Germinal center (tissue), 1 donor: ENCODE measurements around the gene HSP90AB1.
A peak's percentile ranks its signal among the peaks of the same experiment; 100 is the strongest.

Experiments
- DNase-seq: peaks from one replicate; pipeline ENCODE4 v3.0.0; 2012; ENCODE audit warnings: mixed read lengths, low spot score

HSP90AB1 gene

DNA sequence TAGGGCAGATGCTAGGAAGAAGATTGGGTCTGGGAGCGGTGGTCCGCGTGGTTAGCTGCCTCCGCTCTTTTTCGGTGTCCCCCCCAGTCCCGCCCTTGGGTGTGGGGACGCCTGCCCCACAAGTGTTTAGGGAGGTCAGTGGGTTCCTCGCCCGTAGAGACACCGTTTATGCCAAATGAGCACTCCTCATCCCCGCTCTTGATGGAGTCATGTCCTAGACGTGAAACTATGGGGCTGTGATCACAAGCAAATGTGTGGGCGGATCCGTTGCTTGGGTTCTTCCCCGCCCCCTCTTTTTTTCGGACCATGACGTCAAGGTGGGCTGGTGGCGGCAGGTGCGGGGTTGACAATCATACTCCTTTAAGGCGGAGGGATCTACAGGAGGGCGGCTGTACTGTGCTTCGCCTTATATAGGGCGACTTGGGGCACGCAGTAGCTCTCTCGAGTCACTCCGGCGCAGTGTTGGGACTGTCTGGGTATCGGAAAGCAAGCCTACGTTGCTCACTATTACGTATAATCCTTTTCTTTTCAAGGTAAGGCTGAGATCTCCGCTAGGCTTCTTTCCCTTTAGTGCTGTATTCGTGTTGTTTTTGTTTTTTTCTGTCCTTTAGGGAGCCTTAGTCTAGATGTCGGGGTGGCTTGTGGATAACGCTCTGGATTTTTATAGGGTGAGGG is at the start of gene HSP90AB1:
TSS of gene HSP90AB1 (plus strand) at position 439 of the 675 bp plus-strand sequence. CDS start 1,529 bp downstream, outside the sequence.
- peak; percentile 95 for DNase-seq

DNA sequence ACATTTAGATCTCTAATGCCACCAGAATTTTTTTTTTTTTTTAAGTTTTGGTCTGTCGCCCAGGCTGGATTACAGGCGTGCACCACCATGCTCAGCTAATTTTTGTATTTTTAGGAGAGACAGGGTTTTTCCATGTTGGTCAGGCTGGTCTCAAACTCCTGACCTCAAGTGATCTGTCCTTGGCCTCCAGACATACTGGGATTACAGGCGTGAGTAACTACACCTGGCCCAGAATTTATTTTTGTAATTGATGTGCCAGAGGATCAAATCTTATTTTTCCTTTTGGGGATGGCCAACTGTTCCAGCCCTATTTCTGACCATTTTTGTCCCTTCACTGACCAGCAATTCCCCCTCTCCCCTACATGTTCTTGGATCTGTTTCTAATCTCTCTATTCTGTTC is 48.2 kb upstream of the HSP90AB1 start:
- no peak for DNase-seq

DNA sequence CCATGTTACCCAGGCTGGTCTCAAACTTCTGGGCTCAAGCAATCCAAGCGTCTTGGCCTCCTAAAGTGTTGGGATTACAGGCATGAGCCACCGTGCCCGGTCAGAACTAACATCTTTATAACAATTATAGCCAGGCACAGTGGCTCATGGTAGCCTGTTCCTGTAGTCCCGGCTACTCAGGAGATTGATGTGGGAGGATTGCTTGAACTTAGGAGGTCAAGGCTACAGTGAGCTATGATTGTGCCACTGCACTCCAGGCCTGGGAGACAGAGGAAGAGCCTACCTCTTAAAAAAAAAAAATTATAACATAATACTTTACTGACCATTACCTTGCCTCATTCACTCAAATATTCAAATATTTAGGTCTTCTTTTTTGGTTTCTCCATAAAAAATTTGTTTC is 47.0 kb upstream of the HSP90AB1 start:
- DNase-seq = no peak

DNA sequence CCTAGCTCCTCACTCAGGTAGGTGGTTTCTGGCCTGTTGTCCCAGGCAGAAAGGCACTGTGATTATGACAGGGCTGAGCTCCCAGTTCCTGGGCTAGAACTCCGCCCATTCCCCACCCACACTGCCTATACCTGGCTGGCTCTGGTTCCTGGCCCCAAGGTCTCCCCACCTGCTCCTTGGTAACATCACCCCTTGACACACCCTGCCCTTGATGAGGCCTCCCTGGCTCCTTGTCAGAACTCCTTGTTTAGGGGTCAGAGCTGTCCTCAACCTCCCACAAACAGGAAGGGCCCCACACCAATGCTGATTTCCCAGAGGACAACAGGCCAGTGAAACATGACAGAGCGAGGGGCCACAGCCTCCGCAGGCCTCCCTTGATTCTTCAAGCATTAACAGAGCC is 45.7 kb upstream of the HSP90AB1 start:
- DNase-seq = no peak

DNA sequence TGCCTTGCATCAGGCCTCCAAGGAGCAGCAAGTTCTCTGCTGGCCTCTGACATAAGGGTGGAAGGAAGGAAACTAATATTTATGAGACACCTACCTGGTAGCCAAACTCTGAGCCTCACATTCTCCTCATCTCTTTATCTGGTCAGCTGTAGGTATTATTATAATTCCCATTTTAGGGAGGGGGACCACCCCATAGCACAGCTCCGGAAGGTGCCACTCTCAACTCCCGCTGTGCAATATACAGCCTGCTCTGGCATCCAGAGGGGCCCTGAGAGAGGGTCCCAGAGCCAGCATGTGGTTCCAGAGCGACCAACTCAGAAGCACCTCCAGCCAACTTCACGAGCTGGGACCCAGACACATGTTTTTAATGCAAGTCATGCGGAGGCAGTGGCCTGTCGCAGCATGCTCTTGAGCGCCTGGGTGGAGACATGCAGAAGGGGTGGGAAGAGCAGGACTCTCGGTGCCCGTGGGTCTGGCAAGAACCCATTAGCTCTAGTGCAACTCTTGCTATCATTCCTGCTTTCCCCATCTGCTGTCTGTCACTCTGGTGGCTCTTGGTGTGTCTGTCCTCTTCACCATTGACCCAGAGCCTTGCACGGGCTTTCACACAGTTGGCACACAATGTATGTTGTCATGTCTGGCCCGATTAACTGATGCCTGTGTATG is 45.1 kb upstream of the HSP90AB1 start:
- DNase-seq = no peak

DNA sequence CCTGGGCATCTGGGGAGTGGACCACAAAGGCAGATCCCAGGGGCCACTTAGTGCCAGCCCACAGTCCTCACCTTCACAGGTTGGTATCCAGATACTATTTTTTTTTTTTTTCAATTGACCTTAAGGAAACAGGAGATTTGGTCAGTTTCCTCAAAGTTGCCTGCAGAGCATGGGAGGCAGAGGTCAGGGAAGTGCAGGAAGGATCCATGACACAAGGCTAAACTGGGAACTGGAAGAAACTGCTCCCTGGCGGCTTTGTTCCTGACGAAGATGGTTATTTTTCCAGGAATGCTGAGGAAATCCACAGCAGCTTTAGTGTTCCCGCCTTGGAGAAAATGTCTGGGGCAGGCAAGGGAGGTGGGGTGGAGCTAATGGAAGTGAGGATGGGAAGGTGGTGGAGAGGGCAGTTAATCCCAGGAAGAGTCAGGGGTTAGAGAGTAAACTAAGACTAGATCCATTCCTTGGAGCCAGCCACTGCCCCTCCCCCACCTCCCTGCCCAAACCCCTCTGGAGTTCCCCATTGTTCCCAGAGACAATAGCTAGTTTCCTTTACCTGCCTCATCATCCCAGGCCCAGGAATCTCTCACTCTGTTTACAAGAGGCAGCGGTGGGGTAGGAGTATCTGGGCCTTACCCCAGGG is 44.4 kb upstream of the HSP90AB1 start:
- DNase-seq = no peak

DNA sequence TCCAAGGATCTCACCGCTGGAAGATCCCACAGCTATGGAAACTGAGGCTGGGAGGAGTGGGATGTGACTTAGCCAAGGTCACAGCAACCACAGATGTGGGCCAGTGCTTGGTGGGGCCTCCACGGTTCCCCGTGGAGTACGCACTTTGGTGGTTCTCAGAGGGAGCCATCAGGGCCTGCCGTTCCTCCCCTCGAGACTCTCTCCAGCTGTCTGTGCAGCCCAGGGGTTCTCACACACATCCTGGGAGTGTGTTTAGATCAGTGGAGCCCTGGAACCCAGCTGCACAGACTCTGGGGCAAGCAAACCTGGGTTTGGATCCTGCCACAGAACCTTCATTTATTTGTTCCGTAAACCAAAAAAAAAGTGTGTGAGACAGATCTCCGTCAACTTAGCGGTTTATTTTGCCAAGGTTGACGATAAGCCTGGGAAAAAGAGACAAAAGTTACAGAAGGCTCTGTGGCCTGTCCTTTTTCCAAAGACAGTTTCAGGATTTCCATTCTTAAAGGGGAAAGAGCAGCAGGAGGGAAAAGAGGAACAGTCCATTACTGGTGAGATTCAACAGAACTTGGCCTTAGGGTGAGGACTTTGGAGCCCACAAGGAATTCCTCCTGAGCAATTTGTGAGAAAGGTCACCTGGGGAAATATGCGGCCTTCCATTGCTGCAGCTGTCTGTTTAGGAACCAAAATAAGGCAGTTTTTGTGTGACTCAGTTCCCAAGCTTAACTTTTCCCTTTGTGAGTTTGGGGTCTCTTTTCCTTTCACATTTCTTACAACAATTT is 43.7 kb upstream of the HSP90AB1 start:
- no peak for DNase-seq

DNA sequence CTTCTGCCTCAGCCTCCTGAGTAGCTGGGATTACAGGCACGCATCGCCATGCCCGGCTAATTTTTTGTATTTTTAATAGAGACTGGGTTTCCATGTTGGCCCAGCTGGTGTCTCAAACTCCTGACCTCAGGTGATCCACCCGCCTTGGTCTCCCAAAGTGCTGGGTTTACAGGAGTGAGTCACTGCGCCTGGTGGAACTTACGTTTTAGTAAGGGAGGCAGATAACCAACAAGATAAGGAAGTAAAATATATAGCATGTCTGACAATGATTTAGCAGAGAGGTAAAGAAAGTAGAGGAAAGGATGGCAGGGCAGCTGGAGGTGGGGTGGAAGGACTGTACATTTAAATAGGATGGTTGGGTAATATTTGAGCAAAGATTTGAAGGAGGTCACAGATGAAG is 42.9 kb upstream of the HSP90AB1 start:
- no peak for DNase-seq

DNA sequence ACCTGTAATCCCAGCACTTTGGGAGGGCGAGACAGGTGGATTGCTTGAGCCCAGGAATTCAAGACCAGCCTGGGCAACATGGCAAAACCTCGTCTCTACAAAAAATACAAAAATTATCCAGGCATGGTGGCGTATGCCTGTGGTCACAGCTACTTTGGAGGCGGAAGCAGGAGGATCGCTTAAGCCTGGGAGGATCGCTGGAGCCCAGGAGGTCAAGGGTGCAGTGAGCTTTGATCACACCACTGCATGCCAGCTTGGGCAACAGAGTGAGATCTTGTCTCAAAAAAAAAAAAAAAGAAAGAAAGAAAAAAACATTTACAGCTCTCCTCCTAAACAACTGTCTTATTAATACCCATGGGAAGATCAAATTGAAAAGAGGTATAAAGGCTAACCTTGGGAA is 38.9 kb upstream of the HSP90AB1 start:
- no peak for DNase-seq

DNA sequence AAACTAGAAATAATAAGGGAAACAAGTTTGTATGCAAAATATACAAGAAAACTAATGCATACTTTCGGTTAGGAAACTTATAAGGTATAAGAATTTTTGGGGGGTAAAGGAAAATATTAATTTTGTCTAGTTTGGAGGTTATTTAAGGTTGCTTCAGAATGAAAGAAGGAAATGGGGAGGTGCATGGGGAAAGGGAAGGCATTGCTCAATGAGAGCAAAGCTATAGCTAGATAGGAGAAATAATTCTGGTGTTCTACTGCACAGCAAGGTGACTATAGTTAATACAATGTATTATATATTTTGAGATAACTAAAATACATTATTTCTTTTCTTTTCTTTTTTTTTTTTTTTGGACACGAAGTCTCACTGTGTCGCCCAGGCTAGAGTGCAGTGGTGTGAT is 35.6 kb upstream of the HSP90AB1 start:
- no peak for DNase-seq

DNA sequence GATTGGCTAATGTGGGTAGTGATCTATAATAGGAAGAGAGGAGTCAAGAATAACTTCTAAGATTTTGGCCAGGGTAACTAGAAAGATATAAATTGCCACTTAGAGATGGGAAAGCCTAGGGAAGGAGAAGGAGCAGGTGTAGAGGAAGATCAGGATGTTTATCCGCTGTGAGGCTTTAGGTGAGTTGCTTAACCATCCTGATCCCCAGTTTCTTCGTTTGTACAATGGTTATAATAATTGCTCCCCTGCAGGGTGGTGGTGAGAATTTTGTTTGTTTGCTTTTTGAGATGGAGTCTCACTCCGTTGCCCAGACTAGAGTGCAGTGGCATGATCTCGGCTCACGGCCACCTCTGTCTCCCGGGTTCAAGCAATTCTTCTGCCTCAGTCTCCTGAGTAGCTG is 32.6 kb upstream of the HSP90AB1 start:
- DNase-seq = no peak

DNA sequence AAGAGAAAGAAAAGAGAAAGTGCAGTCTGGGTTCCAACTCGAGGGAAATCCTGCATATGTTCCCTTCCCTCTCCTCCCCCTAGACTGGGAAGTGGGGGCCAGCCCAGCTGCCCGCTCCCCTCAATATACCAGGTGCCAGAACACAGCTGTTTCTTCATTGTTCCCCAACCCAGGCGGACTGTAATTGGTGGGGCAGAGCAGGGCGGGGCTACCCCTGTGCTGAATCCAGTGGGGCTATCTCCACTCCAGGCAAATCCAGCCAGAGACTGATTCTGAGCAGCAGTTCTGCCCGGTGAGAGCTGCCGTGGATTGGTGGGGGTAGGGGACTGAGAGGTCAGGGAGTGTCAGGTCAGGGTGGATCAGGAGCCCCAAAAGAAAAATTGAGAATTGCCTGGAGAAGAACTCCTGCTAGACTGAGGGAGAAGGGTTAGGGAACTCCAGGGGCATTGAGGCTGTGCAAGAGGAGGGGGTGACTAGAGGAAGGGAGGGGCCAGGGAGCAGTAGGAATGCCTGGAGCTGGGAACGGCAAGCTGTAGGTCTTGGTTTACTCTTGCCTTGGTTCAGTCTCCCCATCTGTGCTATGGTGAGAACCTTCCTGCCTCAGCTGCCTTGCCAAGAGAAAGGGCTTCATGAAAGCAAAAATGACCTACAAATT is 30.1 kb upstream of the HSP90AB1 start, which contains the start of gene MYMX:
TSS of gene MYMX (plus strand) at position 250 of the 655 bp plus-strand sequence. CDS start 546 bp downstream, outside the sequence.
- DNase-seq = no peak

DNA sequence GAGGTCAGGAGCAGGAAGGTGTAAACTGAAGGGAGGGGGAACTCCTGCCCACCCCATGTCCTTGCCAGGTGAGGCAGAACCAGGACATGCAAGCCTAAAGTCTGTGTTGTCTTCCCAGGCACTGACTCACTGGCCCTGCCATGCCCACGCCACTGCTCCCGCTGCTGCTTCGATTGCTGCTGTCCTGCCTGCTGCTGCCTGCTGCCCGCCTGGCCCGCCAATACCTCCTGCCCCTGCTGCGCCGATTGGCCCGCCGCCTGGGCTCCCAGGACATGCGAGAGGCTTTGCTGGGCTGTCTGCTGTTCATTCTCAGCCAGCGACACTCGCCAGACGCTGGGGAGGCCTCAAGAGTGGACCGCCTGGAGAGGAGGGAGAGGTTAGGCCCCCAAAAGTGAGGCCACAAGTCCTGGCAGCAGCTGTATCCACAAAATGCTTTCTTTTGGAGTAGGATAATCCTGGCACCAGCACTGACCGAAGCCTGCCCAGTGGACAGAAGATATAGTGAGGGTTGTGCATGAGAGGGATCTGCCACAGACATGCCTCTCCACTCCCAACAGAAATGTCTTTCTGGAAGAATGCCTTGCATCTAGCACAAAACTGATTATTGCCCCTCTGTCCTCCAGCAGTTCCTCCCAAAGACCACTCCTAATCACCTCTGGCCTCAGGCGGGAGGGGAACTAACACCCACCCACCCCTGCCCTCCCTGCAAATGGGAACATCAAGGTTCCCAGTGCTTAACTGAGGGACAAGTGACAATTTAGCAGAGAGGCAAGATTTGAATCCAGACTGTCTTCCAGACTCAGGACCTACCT is 29.4 kb upstream of the HSP90AB1 start:
- no peak for DNase-seq

DNA sequence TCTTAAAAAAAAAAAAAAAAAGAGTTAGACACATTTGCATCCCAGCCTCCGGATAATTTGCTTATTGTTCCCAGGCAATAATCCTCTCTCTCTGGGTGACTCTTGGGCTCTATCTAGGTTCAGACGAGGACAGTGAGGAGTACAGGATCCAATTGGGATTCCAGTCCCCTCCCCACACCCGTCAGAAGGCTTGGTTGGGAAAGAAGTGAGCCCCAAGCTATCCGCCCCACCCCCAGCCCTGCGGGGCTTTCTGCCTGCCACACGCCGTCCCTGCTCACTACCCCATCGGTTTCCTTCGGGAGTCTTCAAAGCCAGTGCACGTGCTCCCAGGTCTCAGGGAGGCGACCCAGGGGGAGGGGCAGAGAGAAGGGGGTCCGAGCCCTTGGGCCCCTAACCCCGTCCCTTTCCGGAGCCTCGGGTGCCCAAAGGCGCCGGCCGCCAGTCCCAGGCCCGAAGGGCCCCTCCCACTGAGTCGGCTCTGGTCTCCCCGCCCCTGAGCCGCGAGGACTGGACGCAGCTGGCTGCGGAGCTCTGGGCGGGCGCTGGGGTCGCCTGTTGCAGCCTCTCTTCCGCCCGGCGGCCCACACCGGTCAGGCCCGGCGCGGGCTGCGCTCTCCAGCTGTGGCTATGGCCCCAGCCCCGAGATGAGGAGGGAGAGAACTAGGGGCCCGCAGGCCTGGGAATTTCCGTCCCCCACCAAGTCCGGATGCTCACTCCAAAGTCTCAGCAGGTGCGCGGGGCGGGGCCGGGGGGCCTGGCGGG is 27.7 kb upstream of the HSP90AB1 start:
- DNase-seq = peak; percentile 55

DNA sequence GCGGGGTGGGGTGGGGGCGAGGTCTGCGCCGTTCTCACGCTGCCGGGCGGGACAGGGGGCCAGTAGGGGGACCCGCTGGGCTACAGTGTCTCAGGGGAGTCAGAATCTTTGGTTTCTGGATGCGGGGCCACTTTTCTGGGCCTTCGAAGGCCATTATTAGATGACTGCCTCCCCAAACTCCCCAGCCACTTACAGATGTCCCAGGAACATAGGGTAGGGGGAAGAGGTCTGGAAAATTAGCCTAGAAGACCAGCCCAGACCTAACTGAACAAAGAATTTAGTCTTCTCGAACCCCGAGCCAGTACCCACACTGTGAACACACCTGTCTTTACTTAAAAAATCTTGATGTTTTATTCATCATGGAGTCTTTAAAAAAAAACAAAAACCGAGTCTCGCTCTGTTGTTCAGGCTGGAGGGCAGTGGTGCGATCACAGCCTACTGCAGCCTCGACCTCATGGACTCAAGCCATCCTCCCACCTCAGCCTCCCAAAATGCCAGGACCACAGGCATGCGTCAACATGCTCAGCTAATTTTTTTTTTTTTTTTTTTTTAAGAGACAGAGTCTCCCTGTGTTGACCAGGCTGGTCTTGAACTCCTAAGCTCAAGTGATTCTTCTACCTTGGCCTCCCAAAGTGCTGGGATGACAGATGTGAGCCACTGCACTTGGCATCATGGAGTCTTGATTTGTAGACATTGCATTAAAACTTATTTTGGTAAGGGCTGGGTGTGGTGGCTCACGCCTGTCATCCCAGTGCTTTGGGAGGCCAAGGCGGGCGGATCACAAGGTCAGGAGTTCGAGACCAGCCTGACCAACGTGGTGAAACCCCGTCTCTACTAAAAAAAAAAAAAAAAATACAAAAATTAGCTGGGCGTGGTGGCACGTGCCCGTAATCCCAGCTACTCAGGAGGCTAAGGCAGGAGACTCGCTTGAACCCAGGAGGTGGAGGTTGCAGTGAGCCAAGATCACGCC is 26.8 kb upstream of the HSP90AB1 start:
- no peak for DNase-seq

DNA sequence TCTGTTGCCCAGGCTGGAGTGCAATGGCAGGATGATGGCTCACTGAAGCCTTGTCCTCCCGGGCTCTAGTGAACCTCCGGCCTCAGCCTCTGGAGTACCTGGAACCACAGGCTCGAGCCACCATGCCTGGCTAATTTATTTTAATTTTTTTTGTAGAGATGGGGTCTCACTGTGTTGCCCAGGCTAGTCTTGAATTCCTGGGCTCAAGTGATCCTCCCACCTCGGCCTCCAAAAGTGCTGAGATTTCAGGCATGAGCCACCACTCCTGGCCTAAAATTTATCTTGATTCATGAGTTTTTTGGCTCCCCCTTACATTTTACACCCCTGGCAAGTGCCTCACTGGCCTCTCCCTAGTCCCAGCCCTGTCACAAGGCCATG is 26.0 kb upstream of the HSP90AB1 start:
- DNase-seq = no peak

DNA sequence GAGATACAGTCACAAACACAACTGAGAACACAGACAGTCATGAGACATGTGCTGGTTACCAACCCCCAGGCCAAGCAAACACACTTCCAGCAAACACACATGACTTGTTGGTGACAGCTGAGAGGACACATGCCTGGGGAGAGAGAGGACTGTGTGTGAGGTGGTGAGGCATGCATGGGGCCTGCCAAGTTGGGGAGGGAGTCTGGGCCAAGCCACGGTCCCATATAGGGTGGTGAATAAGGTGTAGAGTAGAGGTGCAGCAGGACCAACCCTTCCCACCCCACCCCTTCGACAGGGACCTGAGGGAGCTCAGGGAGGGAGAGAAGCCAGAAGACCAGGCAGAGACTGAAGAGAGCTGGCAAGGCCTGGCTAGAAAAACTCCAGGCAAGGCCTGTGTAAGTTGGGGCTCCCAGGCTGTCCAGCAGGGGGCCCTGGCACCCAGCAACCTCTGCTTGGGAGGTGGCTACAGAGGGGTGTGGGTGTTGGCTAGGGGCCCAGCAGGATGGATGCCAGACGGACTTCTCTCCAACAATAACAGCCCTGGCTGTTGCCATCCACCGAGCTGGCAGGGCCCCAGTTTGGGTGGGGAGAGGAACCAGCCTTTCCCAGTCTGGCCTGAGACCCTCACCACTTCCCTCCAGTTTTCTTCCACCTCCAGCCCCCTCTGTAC is 25.5 kb upstream of the HSP90AB1 start:
- DNase-seq = peak; percentile 77

DNA sequence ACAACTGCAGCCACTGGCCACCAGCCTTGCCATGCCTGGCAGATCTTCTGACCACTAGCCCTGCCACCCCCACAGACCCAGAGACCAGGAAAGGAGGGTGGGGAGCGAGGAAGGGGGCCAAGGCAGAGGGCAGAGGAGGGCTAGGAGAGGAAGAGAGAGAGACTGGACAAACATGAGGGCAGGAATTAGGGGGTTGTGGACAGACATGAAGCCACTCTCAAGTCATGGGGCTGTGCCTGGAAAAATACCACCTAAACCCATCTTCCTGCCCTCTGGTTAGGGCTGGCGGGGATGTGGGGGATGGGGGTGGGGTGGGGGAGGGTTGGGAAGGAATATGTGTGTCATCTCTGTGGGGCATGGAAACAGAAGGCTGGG is 25.0 kb upstream of the HSP90AB1 start:
- no peak for DNase-seq
